ENCODE measurements around the gene HTR3E. TPM values are rescaled to one million over a fixed set of nuclear protein-coding genes. Genes with fewer than 3 reads are reported as not detected.

HTR3E gene
- total RNA-seq, 1 experiment from 2014 or later = not detected

DNA sequence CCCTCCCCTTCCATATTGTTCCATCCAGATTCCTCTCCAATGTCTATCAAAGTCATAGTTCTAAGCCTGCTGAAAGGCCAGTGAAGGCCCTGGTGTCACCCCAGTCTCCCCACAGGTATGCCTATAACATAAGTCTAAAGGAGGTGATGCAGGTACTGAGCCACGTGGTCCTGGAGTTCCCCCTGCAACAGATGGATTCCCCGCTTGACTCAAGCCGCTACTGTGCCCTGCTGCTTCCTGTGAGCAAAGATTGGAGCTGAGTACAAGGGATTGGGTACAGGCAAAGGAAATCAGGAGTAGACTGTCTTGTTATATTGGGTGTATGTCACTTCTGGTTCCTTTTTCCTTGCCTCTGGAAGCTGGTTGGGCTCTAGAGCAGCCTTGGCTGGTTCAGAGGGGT lies 46.5 kb downstream of the HTR3E start:
- no peak overlapping the region for H3K14ac ChIP-seq (ENCODE audit: insufficient read depth, low read length)
- no peak overlapping the region for H3T11ph ChIP-seq (ENCODE audit: low read length)

More for the DNA sequence above, 46.5 kb downstream of the HTR3E start:
- Histone ChIP-seq H3K27ac (ENCODE audit: insufficient read length, low read depth, low read length) (no peak overlapping the region), H3K56ac (ENCODE audit: insufficient read length, low read depth, low read length) (no peak overlapping the region), H4K20me1 (ENCODE audit: control insufficient read depth, insufficient read depth, insufficient read length) (no peaks in the 10 kb centered on the region), H2BK20ac (ENCODE audit: low read depth, low read length, poor library complexity, severe bottlenecking) (no peak overlapping the region), H2BK12ac (ENCODE audit: insufficient read length, low read depth, low read length) (no peak overlapping the region), H3K9me3 (ENCODE audit: control insufficient read depth, low read depth, low read length) (no peaks in the 10 kb centered on the region), H4K91ac (ENCODE audit: insufficient read length, low read depth, low read length) (no peak overlapping the region), H3K4ac (ENCODE audit: low read depth, low read length) (no peak overlapping the region), H3K27me3 (ENCODE audit: insufficient read depth, low read length) (no peaks in the 10 kb centered on the region), H3K23ac (ENCODE audit: insufficient read length, low read depth, low read length) (no peak overlapping the region), H3K9ac (ENCODE audit: extremely low read depth, insufficient read length, low read length) (no peak overlapping the region), H2BK5ac (ENCODE audit: insufficient read length, low read length) (no peak overlapping the region), H2BK15ac (ENCODE audit: low read depth, low read length) (no peak overlapping the region), H3K18ac (ENCODE audit: insufficient read length, low read depth, low read length) (no peak overlapping the region), H4K8ac (replicated peaks; ENCODE audit: insufficient read length, low read depth, low read length) (no peak overlapping the region), H4K5ac (ENCODE audit: insufficient read length, low read depth, low read length) (no peak overlapping the region), H3K23me2 (ENCODE audit: insufficient read length, low read depth, low read length, poor library complexity, severe bottlenecking) (no peaks in the 10 kb centered on the region), H2BK120ac (ENCODE audit: low read depth, low read length, poor library complexity, severe bottlenecking) (no peak overlapping the region), H2AK5ac (ENCODE audit: insufficient read length, low read length) (no peak overlapping the region), H3K4me2 (ENCODE audit: insufficient read depth, insufficient read length, low read length) (no peak overlapping the region), H3K79me2 (ENCODE audit: insufficient read depth, low read length) (no peaks in the 10 kb centered on the region), H3K4me1 (ENCODE audit: insufficient read depth, low read length) (no peaks in the 10 kb centered on the region), H3K79me1 (ENCODE audit: insufficient read depth, low read depth, low read length, poor library complexity, severe bottlenecking) (peaks cover 10% of the 10 kb centered on the region), H2AFZ (ENCODE audit: low read length) (no peak overlapping the region)
- no peaks in the 10 kb centered on the region for H3K27me3 Mint-ChIP-seq (ENCODE audit: low read depth)
- no peaks in the 10 kb centered on the region for H3K9me3 Mint-ChIP-seq
- no peak for DNase-seq
- no peak overlapping the region for H3K27ac Mint-ChIP-seq
- H3K4me3 Mint-ChIP-seq = no peak overlapping the region
- H3K36me3 Mint-ChIP-seq (ENCODE audit: insufficient read depth in 1 of 3, low read depth in 3 of 3) = peaks cover 22 to 73% (median 36%) of the 10 kb centered on the region in 3 experiments; a peak in 6 of 7 replicates
- H3K4me1 Mint-ChIP-seq = no peaks in the 10 kb centered on the region
- no CpG with 5 or more reads among the region's 3 CpGs for WGBS (ENCODE audit: extremely low coverage, insufficient read length, low lambda C conversion rate)
- TF ChIP-seq, protein P1, sequence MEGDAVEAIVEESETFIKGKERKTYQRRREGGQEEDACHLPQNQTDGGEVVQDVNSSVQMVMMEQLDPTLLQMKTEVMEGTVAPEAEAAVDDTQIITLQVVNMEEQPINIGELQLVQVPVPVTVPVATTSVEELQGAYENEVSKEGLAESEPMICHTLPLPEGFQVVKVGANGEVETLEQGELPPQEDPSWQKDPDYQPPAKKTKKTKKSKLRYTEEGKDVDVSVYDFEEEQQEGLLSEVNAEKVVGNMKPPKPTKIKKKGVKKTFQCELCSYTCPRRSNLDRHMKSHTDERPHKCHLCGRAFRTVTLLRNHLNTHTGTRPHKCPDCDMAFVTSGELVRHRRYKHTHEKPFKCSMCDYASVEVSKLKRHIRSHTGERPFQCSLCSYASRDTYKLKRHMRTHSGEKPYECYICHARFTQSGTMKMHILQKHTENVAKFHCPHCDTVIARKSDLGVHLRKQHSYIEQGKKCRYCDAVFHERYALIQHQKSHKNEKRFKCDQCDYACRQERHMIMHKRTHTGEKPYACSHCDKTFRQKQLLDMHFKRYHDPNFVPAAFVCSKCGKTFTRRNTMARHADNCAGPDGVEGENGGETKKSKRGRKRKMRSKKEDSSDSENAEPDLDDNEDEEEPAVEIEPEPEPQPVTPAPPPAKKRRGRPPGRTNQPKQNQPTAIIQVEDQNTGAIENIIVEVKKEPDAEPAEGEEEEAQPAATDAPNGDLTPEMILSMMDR (conservative IDR thresholded peaks at IDR 0.05) = no peak
